CD4-positive, alpha-beta T cell (primary cell): ENCODE results near the gene SORCS2. TPM values are rescaled to one million over a fixed set of nuclear protein-coding genes. Genes with fewer than 3 reads are reported as not detected.

ENCODE experiments used
- ATAC-seq: fragments of 200-7000 bp; cut with Tn5 transposase; one replicate; pipeline ENCODE4 v1.10.0; 2022; ENCODE audit warnings: mild to moderate bottlenecking; ENCODE audit not compliant: poor library complexity
- CTCF ChIA-PET: fragments of 350-600 bp; sonication (Branson Sonifier 250); formaldehyde crosslinking; loops from one replicate; lab custom pipeline; 2021; ENCODE audit warnings: antibody characterized with exemption, inconsistent platforms; lab: Charles Lee
- POLR2A ChIA-PET: fragments of 350-600 bp; sonication (Branson Sonifier 250); formaldehyde crosslinking; loops from one replicate; lab custom pipeline; 2021; ENCODE audit warnings: antibody characterized with exemption, inconsistent platforms; lab: Charles Lee
- DNase-seq, 14 experiments: peaks; one replicate each; pipeline ENCODE4 v3.0.0-alpha.2; 2013 to 2020; ENCODE audit warnings: mixed read lengths in 2 of 14
- H3K27ac ChIP-seq, 2 donors: one replicate each; pipeline versions ENCODE4 v1.5.1 to v1.7.0; 2013; ENCODE audit warnings: low read length in 2 of 2, low read depth in 1 of 2, mild to moderate bottlenecking in 1 of 2
- H3K27me3 ChIP-seq, 2 experiments: 1 replicate in 1 of 2; 2 replicates in 1 of 2; pipeline versions ENCODE4 v1.6.1 to v1.7.0; 2013; ENCODE audit warnings: low read length in 2 of 2, control low read depth in 1 of 2, mild to moderate bottlenecking in 1 of 2, moderate library complexity in 1 of 2; ENCODE audit not compliant: insufficient read depth in 2 of 2, control insufficient read depth in 1 of 2
- H3K36me3 ChIP-seq: one replicate; pipeline ENCODE4 v1.6.1; 2013; ENCODE audit warnings: low read length, control low read depth; ENCODE audit not compliant: insufficient read depth
- H3K4me1 ChIP-seq: one replicate; pipeline ENCODE4 v1.6.1; 2013; ENCODE audit warnings: low read length, control low read depth; ENCODE audit not compliant: insufficient read depth
- H3K4me3 ChIP-seq: one replicate; pipeline ENCODE4 v1.5.1; 2013; ENCODE audit warnings: mild to moderate bottlenecking, low read length, moderate library complexity
- H3K9me3 ChIP-seq, 2 experiments: 1 replicate in 1 of 2; 2 replicates in 1 of 2; pipeline versions ENCODE4 v1.6.1 to v1.7.0; 2013; ENCODE audit warnings: low read length in 2 of 2, mild to moderate bottlenecking in 2 of 2, control low read depth in 1 of 2, moderate library complexity in 1 of 2; ENCODE audit not compliant: control insufficient read depth in 1 of 2, insufficient read depth in 1 of 2
- H3K27ac Mint-ChIP-seq: one replicate; pipeline ENCODE4 v1.8.0; 2020; ENCODE audit warnings: mixed read lengths
- H3K27me3 Mint-ChIP-seq: one replicate; pipeline ENCODE4 v1.8.0; 2021; ENCODE audit warnings: mixed read lengths
- H3K36me3 Mint-ChIP-seq: one replicate; pipeline ENCODE4 v1.8.0; 2021; ENCODE audit warnings: low read depth, mixed read lengths
- H3K4me1 Mint-ChIP-seq: one replicate; pipeline ENCODE4 v1.8.0; 2021; ENCODE audit warnings: low read depth, mixed read lengths
- H3K4me3 Mint-ChIP-seq: one replicate; pipeline ENCODE4 v1.8.0; 2020; ENCODE audit warnings: mild to moderate bottlenecking, mixed read lengths
- H3K9me3 Mint-ChIP-seq: one replicate; pipeline ENCODE4 v1.8.0; 2020; ENCODE audit warnings: mixed read lengths
- intact Hi-C, 2 experiments: fragments of 100-400 bp; cut with DNase I in 1 of 2; cut with micrococcal nuclease in 1 of 2; formaldehyde crosslinking; loops; one replicate each; pipeline versions ENCODE4 v1.15.1 to v1.9.0; 2023 to 2025; cut with DNase I, micrococcal nuclease
- total RNA-seq, 174 experiments: library from RNA in 2 of 174; stranded (reverse) in 2 of 174; gene quantifications; one replicate each; pipeline ENCODE4 v1.2.3 and lab custom pipeline; 2021 to 2026
- TF ChIP-seq, protein P1 (sequence below): fragments of 200-600 bp; IDR thresholded peaks from one replicate; pipeline ENCODE4 v1.8.0; 2022; ENCODE audit warnings: antibody characterized with exemption, mild to moderate bottlenecking

The SORCS2 gene
- total RNA-seq, 2 experiments from 2014 or later, result not detected

GRCh38 chr4:7325541-7325940 is 133.2 kb downstream of the SORCS2 start:
- Histone ChIP-seq H3K27me3 (no peaks in the 10 kb centered on the region), H3K4me1 (no peaks in the 10 kb centered on the region), H3K9me3 (peaks cover under 1 to 24% of the 10 kb centered on the region in 2 experiments), H3K4me3 (no peak overlapping the region), H3K36me3 (no peaks in the 10 kb centered on the region), H3K27ac (no peak overlapping the region)
- H3K4me3 Mint-ChIP-seq, result no peak overlapping the region
- ATAC-seq (no peak), DNase-seq (no peak)
- no peaks in the 10 kb centered on the region for H3K9me3 Mint-ChIP-seq
- POLR2A ChIA-PET, result no interaction called here
- TF ChIP-seq, protein P1, sequence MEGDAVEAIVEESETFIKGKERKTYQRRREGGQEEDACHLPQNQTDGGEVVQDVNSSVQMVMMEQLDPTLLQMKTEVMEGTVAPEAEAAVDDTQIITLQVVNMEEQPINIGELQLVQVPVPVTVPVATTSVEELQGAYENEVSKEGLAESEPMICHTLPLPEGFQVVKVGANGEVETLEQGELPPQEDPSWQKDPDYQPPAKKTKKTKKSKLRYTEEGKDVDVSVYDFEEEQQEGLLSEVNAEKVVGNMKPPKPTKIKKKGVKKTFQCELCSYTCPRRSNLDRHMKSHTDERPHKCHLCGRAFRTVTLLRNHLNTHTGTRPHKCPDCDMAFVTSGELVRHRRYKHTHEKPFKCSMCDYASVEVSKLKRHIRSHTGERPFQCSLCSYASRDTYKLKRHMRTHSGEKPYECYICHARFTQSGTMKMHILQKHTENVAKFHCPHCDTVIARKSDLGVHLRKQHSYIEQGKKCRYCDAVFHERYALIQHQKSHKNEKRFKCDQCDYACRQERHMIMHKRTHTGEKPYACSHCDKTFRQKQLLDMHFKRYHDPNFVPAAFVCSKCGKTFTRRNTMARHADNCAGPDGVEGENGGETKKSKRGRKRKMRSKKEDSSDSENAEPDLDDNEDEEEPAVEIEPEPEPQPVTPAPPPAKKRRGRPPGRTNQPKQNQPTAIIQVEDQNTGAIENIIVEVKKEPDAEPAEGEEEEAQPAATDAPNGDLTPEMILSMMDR, result no peak
- intact Hi-C loops, result no loop called here
- peaks cover 4% of the 10 kb centered on the region for H3K27me3 Mint-ChIP-seq
- no peaks in the 10 kb centered on the region for H3K36me3 Mint-ChIP-seq
- CTCF ChIA-PET, result no interaction called here
- no peak overlapping the region for H3K27ac Mint-ChIP-seq
- no peaks in the 10 kb centered on the region for H3K4me1 Mint-ChIP-seq

DNA sequence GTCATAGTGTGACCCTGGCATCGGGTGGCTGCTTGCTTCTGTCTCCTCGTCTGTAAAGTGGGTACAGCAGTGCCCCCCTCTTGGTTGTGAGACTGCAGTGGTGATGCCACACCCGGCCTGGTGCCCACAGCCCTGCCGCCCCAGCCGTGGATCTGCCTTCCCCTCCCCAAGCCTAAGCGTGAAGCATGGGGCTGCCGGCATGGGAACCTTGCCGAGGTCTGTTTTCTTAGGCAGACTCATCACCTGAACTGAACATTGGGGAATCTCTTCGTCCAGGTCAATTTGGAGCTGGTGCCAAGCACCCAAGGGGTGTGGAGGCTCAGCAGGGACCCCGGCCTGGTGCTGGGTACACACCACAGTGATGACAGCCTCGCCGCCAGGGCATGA is 134.0 kb downstream of the SORCS2 start:
- no peak for ATAC-seq

GRCh38 chr4:7326693-7327340 is 134.5 kb downstream of the SORCS2 start:
- H3K36me3 ChIP-seq, result no peaks in the 10 kb centered on the region
- H3K27me3 Mint-ChIP-seq, result peaks cover 4% of the 10 kb centered on the region
- no peak overlapping the region for H3K27ac ChIP-seq
- H3K9me3 ChIP-seq, result peaks cover 0 to 17% of the 10 kb centered on the region in 2 experiments
- H3K27ac Mint-ChIP-seq, result no peak overlapping the region
- H3K4me1 ChIP-seq, result no peaks in the 10 kb centered on the region
- no peaks in the 10 kb centered on the region for H3K4me1 Mint-ChIP-seq
- H3K36me3 Mint-ChIP-seq, result no peaks in the 10 kb centered on the region
- DNase-seq (no peak), ATAC-seq (no peak)
- H3K27me3 ChIP-seq, result no peaks in the 10 kb centered on the region
- H3K4me3 Mint-ChIP-seq, result no peak overlapping the region
- no peaks in the 10 kb centered on the region for H3K9me3 Mint-ChIP-seq
- H3K4me3 ChIP-seq, result no peak overlapping the region
- CTCF ChIA-PET, result no interaction called here
- TF ChIP-seq, protein P1, result no peak
- POLR2A ChIA-PET, result no interaction called here
- intact Hi-C loops, result no loop called here

More for the DNA sequence above, 134.0 kb downstream of the SORCS2 start:
- intact Hi-C loops, result no loop called here
- no peak overlapping the region for H3K27ac Mint-ChIP-seq
- no peaks in the 10 kb centered on the region for H3K36me3 ChIP-seq
- CTCF ChIA-PET, result no interaction called here
- H3K27ac ChIP-seq, result no peak overlapping the region
- H3K36me3 Mint-ChIP-seq, result no peaks in the 10 kb centered on the region
- H3K4me3 ChIP-seq, result no peak overlapping the region
- no peaks in the 10 kb centered on the region for H3K9me3 Mint-ChIP-seq
- POLR2A ChIA-PET, result no interaction called here
- TF ChIP-seq, protein P1, result no peak
- no peaks in the 10 kb centered on the region for H3K4me1 ChIP-seq
- H3K4me1 Mint-ChIP-seq, result no peaks in the 10 kb centered on the region
- no peak for DNase-seq
- no peaks in the 10 kb centered on the region for H3K27me3 ChIP-seq
- peaks cover 0 to 22% of the 10 kb centered on the region in 2 experiments for H3K9me3 ChIP-seq
- H3K27me3 Mint-ChIP-seq, result peaks cover 4% of the 10 kb centered on the region
- no peak overlapping the region for H3K4me3 Mint-ChIP-seq
